GM12878 (cell line): Measurements from ENCODE around the gene MYL11. TPM values are rescaled to one million over a fixed set of nuclear protein-coding genes. Genes with fewer than 3 reads are reported as not detected.

Experiments used
- BCL3 ChIP-seq: IDR thresholded peaks from 2 replicates; pipeline ENCODE4 v1.6.1; 2011; ENCODE audit warnings: borderline replicate concordance, low read depth, mild to moderate bottlenecking, moderate library complexity, low read length; ENCODE audit not compliant: insufficient read depth, poor library complexity, severe bottlenecking
- CHD2 ChIP-seq: IDR thresholded peaks from 2 replicates; pipeline ENCODE4 v1.6.1; 2011; ENCODE audit warnings: low read depth, low read length, improper control_type of control experiment, borderline replicate concordance
- CREM ChIP-seq: IDR thresholded peaks from 2 replicates; pipeline ENCODE4 v1.6.1; 2014; ENCODE audit warnings: antibody characterized with exemption, low read depth
- DPF2 ChIP-seq: fragments of 450-650 bp; IDR thresholded peaks from 2 replicates; pipeline ENCODE4 v1.6.1; 2017; ENCODE audit warnings: mild to moderate bottlenecking
- E2F8 ChIP-seq: fragments of 450-650 bp; IDR thresholded peaks from 2 replicates; pipeline ENCODE4 v1.6.1; 2018; ENCODE audit warnings: mild to moderate bottlenecking, low read depth, moderate library complexity; ENCODE audit not compliant: partially characterized antibody
- EP300 ChIP-seq, 2 experiments: fragments of 150-350 bp in 1 of 2; IDR thresholded peaks; 2 replicates each; pipeline ENCODE4 v1.6.1; 2011 to 2012; ENCODE audit warnings: low read depth in 2 of 2, low read length in 2 of 2, borderline replicate concordance in 1 of 2, improper control_type of control experiment in 1 of 2, inconsistent platforms in 1 of 2; ENCODE audit not compliant: control insufficient read depth in 1 of 2
- GATAD2B ChIP-seq: fragments of 450-650 bp; conservative IDR thresholded peaks from 2 replicates; pipeline ENCODE4 v1.6.1; 2017; ENCODE audit warnings: low read depth, mild to moderate bottlenecking, moderate library complexity
- IKZF1 ChIP-seq: fragments of 450-650 bp; conservative IDR thresholded peaks from 2 replicates; pipeline ENCODE4 v1.6.1; 2017; ENCODE audit warnings: antibody characterized with exemption, mild to moderate bottlenecking
- NFXL1 ChIP-seq: fragments of 450-650 bp; IDR thresholded peaks from 2 replicates; pipeline ENCODE4 v1.6.1; 2017; ENCODE audit warnings: antibody characterized with exemption, mild to moderate bottlenecking, borderline replicate concordance
- NFYB ChIP-seq: IDR thresholded peaks from 2 replicates; pipeline ENCODE4 v1.6.1; 2011; ENCODE audit warnings: low read depth, mild to moderate bottlenecking, low read length, improper control_type of control experiment, moderate library complexity; ENCODE audit not compliant: insufficient read depth
- PBX3 ChIP-seq: IDR thresholded peaks from 2 replicates; pipeline ENCODE4 v1.6.1; 2011; ENCODE audit warnings: mild to moderate bottlenecking, low read depth, low read length, moderate library complexity; ENCODE audit not compliant: insufficient replicate concordance
- PML ChIP-seq: IDR thresholded peaks from 2 replicates; pipeline ENCODE4 v1.6.1; 2012; ENCODE audit warnings: low read length, inconsistent platforms
- RAD21 ChIP-seq: IDR thresholded peaks from 2 replicates; pipeline ENCODE4 v1.6.1; 2011; ENCODE audit warnings: mild to moderate bottlenecking, low read depth, low read length, moderate library complexity; ENCODE audit not compliant: insufficient read depth
- RUNX3 ChIP-seq: IDR thresholded peaks from 2 replicates; pipeline ENCODE4 v1.6.1; 2012; ENCODE audit warnings: low read length, inconsistent platforms
- SIN3A ChIP-seq: IDR thresholded peaks from 2 replicates; pipeline ENCODE4 v1.6.1; 2012; ENCODE audit warnings: low read depth, low read length, improper control_type of control experiment
- SP1 ChIP-seq: IDR thresholded peaks from one replicate; pipeline ENCODE4 v1.6.1; 2011; ENCODE audit warnings: low read depth, low read length
- SREBF2 ChIP-seq: IDR thresholded peaks from 2 replicates; pipeline ENCODE4 v1.6.1; 2012; ENCODE audit warnings: mild to moderate bottlenecking, low read length
- STAT3 ChIP-seq: IDR thresholded peaks from 2 replicates; pipeline ENCODE4 v1.6.1; 2011; ENCODE audit warnings: low read depth, low read length, improper control_type of control experiment
- TARDBP ChIP-seq: IDR thresholded peaks from 2 replicates; pipeline ENCODE4 v1.6.1; 2016; ENCODE audit warnings: borderline replicate concordance
- ZBTB33 ChIP-seq: fragments of 450-650 bp; IDR thresholded peaks from 2 replicates; pipeline ENCODE4 v1.6.1; 2017; ENCODE audit warnings: mild to moderate bottlenecking
- polyA plus RNA-seq, 11 experiments: library from polyadenylated mRNA; depleted of rRNA in 4 of 11; unstranded in 6 of 11; stranded (reverse) in 5 of 11; fragments of >200 nt; fragmentation: Nextera tagmentation in 4 of 11; fragmentation: Illumina TruSeq in 1 of 11; extraction: Ambion mirVana in 4 of 11; extraction: Trizol in 1 of 11; gene quantifications; 1 replicate in 1 of 11; 2 replicates in 10 of 11; pipeline versions ENCODE4 v1.2.1 to v1.2.3, GENCODE V29; 2011 to 2016; ENCODE audit warnings: inconsistent platforms in 2 of 11, missing spikeins in 2 of 11, low read depth in 1 of 11
- total RNA-seq, 4 experiments: library from RNA; depleted of rRNA in 3 of 4; stranded (reverse); fragments of >200 nt in 3 of 4; fragmentation: Illumina TruSeq in 1 of 4; extraction: Trizol in 1 of 4; gene quantifications; 2 replicates each; pipeline versions ENCODE4 v1.2.1 to v1.2.3, GENCODE V29; 2013 to 2021

Gene MYL11
- total and polyA plus RNA-seq, 10 of the 15 experiments (the other 5 are each of a cell fraction or from before 2014, with no cell fraction given): 0.19 to 1.2 (median 0.61) TPM; not detected in 5

- TF ChIP-seq STAT3 (no peak), SREBF2 (no peak), NFYB (no peak), ZBTB33 (no peak), PML (no peak), E2F8 (no peak), TARDBP (peak; percentile 77; the same call in 1 of the 2 replicates), RUNX3 (peak; percentile 53; the same call in 1 of the 2 replicates), SP1 (peak; percentile 56), NFXL1 (0 out of 2 replicates have a peak, but pooled peaks have one; percentile 39), CREM (peak; percentile 35; the same call in 1 of the 2 replicates), PBX3 (no peak), RAD21 (no peak), EP300 (IDR thresholded peaks at IDR 0.05; ENCODE audit: borderline replicate concordance in 1 of 2, control insufficient read depth in 1 of 2, low read depth in 2 of 2, low read length in 2 of 2) (no peak), CHD2 (0 out of 2 replicates have a peak, but pooled peaks have one; percentile 31), BCL3 (no peak), IKZF1 (peak; percentile 94), GATAD2B (peak; percentile 98), DPF2 (peak; percentile 89; the same call in 1 of the 2 replicates), SIN3A (peak; percentile 33; the same call in 1 of the 2 replicates)
Measured at GRCh38 chr16:30395155-30395991, 20.8 kb downstream of the MYL11 start, which contains the start of gene ZNF48 (continued).
